Right forelimb (tissue), 1 donor: Measurements from ENCODE around the gene AMY1A.
"Not testable (repeated sequence)": the region's sequence is repeated elsewhere in the genome, so short reads cannot be mapped to it uniquely, and the experiment has no call there.

Experiments
- DNase-seq: peaks from one replicate; pipeline ENCODE4 v3.0.0-alpha.2; 2018

AMY1A gene

GRCh38 chr1:103655460-103655859, at the start of gene AMY1A:
Gene AMY1A (plus strand): TSS chr1:103655760. CDS start chr1:103656331, 571 bp downstream.
- DNase-seq = not testable (repeated sequence)

DNA sequence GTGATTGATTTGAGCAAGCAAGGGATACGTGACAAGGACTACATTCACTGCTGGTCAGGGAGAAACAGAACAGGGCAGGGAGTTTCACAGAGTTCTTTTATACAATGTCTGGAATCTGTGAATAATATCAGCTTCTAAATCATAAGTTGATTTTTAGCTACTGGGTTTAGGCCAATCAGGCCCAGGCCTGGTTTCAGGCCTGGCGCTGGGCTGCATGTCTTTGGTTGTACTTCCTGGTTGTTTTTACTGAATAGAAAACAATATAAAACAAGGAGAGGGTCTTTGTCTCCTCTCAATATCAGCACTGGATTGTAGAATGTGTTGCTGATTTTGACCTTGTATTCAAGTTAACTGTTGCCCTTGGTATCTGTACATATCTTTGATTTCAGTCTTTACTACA, 39.2 kb upstream of the AMY1A start:
- no peak for DNase-seq

- not testable (repeated sequence) for DNase-seq
Observed at GRCh38 chr1:103616994-103617477, 38.5 kb upstream of the AMY1A start, which contains the start of gene AMY2A. Gene AMY2A (plus strand): TSS chr1:103617427. CDS start chr1:103617441, 14 bp downstream.

- not testable (repeated sequence) for DNase-seq
Observed at GRCh38 chr1:103627436-103627835, 28.1 kb upstream of the AMY1A start.

GRCh38 chr1:103641194-103641593, 14.4 kb upstream of the AMY1A start:
- not testable (repeated sequence) for DNase-seq

GRCh38 chr1:103643908-103644307, 11.7 kb upstream of the AMY1A start:
- not testable (repeated sequence) for DNase-seq

GRCh38 chr1:103650305-103650704, 5.3 kb upstream of the AMY1A start:
- DNase-seq = not testable (repeated sequence)

- not testable (repeated sequence) for DNase-seq
Observed at GRCh38 chr1:103650889-103651288, 4.7 kb upstream of the AMY1A start.

- not testable (repeated sequence) for DNase-seq
Observed at GRCh38 chr1:103654133-103654532, 1.4 kb upstream of the AMY1A start.

GRCh38 chr1:103676335-103676734, 20.8 kb downstream of the AMY1A start:
- DNase-seq = not testable (repeated sequence)

DNA sequence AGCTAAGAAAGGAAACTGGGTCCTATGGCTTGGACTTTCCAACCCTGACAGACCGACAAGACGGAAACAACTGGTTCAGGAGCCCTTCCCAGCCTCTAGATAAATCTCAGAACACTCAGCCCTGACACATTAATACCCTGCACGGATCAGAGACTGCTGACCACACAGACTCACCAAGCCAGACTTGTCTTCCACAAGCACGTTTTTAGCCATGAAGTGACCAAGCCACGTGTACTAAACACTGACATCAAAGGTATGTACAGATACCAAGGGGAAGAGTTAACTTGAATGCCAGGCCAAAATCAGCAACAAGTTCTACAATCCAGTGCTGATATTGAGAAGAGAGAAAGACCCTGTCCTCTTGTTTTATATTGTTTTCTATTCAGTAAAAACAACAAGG, 40.5 kb downstream of the AMY1A start, which contains the start of gene AMY1B:
TSS of gene AMY1B (minus strand) at position 101 of the 400 bp plus-strand sequence. CDS start 571 bp downstream, outside the sequence.
- DNase-seq = not testable (repeated sequence)

- not testable (repeated sequence) for DNase-seq
Observed at GRCh38 chr1:103697430-103697829, 41.9 kb downstream of the AMY1A start.

GRCh38 chr1:103700669-103701068, 45.1 kb downstream of the AMY1A start:
- not testable (repeated sequence) for DNase-seq

DNA sequence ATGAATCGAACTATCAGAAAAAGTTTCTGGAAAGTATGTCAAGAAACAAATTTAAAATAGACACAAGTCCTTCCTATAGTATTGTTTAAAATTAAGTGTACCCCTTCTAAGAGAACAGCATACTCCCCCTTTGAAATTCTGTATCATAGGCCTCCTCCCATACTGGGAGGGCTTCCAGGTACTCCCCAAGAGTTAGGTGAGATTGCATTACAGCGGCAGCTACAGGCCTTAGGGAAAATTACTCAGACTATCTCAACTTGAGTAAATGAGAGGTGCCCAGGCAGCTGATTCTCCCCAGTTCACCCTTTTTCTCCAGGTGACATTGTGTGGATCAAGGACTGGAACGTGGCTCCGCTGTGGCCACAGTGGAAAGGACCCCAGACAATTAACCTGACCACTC, 45.7 kb downstream of the AMY1A start:
- not testable (repeated sequence) for DNase-seq

- DNase-seq = not testable (repeated sequence)
Observed at GRCh38 chr1:103707670-103708069, 52.1 kb downstream of the AMY1A start.

DNA sequence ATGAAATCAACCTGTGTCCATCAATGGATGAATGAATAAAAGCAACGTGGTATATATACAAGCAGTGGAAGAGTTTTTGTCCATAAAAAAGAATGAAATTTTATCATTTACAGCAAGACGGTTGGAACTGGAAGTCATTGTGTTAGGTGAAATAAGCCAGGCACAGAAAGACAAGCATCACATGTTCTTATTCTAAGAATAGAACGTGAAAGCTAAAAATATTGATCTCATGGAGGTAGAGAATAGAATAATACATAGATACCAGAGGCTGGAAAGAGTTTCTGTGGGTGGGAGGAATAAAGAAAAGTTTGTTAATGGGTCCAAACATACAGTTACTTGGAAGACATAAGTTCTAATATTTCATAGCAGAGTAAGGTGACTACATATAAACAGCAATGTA, 54.8 kb downstream of the AMY1A start:
- DNase-seq = not testable (repeated sequence)
